VCaP (cell line): ENCODE results near the gene CIAO1.

ENCODE experiments used
- H3K27ac ChIP-seq: fragments of 450-650 bp; 2 replicates; pipeline ENCODE4 v1.5.1; 2017
- CTCF ChIP-seq: fragments of 450-650 bp; conservative IDR thresholded peaks from 2 replicates; pipeline ENCODE4 v1.5.1; 2017; ENCODE audit warnings: mild to moderate bottlenecking, moderate library complexity

The CIAO1 gene

GRCh38 chr2:96315005-96315399 is 49.0 kb downstream of the CIAO1 start:
- no peak overlapping the region for H3K27ac ChIP-seq
- TF ChIP-seq CTCF = no peak

- no peak overlapping the region for H3K27ac ChIP-seq
- no peak for TF ChIP-seq CTCF
Measured at GRCh38 chr2:96315400-96316071, 49.5 kb downstream of the CIAO1 start.

- no peak for TF ChIP-seq CTCF
- no peak overlapping the region for H3K27ac ChIP-seq
Measured at GRCh38 chr2:96316999-96317398, 51.0 kb downstream of the CIAO1 start.

GRCh38 chr2:96317584-96317997 is 51.6 kb downstream of the CIAO1 start:
- TF ChIP-seq CTCF = no peak
- no peak overlapping the region for H3K27ac ChIP-seq

GRCh38 chr2:96318723-96319122 is 52.7 kb downstream of the CIAO1 start:
- no peak for TF ChIP-seq CTCF
- no peak overlapping the region for H3K27ac ChIP-seq

GRCh38 chr2:96319396-96319795 is 53.4 kb downstream of the CIAO1 start:
- TF ChIP-seq CTCF = no peak
- H3K27ac ChIP-seq = no peak overlapping the region

- H3K27ac ChIP-seq = peak overlapping the region; percentile 78
- no peak for TF ChIP-seq CTCF
Measured at GRCh38 chr2:96320326-96320725, 54.3 kb downstream of the CIAO1 start.
